IPS-NIHi11 (cell line): ENCODE measurements around the gene POLR1A.

Experiments
- DNase-seq: peaks from one replicate; pipeline ENCODE4 v3.0.0; 2012; ENCODE audit warnings: mixed read lengths, low spot score

The POLR1A gene

DNA sequence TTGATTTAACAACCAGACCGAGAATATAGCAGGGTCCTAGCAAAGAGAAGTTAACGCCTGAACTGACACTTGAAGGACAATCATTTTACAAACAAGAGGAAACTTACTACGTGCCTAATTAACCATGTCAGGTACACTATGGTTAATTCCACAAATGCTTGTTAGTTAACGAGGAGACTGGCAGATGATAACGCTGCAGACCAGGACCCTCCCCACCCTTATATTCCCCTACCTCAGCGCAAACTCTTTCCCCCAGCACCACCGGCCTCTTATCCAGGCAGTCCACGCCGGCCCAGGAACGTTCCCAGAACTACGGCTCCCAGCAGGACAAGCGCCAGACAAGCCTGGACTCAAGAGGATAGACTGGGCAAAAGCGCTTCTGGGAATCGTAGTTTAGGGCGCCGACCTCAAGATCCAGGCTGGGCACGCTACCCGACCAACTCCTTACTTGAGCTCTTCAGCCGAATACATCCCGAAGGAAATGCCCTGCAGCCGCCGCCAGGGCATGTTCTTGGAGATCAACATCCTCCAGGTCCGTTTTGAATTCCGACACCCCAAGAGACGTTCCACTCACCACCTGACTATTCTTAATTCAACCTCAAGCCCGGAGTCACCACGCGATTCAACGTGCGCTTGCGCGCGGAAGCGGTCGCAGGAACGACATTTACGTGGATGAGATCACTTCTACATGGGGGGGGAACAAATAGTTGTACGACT is at the start of gene POLR1A:
TSS of gene POLR1A (minus strand) at position 635 of the 717 bp plus-strand sequence. CDS start at position 525, 110 bp downstream.
- peak; percentile 82 for DNase-seq

DNA sequence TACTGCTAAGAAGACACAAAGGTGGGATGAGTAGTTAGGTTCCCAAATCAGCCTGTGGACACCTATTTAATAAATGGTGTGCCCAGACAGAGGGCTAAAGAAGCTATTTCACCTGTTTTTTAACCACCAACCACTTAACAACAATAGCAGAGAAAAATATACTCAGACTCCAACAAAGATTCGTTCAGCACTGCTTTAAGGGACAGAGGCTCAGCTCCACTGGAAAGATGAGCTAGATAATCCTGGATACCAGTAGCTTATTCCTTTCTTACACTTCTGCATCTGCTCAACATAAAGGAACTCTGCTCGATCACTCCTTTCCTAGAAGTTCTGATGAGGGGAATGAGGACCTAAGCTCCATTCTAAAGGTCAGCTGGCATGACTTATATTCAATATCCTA is 44.8 kb upstream of the POLR1A start:
- DNase-seq = no peak

DNA sequence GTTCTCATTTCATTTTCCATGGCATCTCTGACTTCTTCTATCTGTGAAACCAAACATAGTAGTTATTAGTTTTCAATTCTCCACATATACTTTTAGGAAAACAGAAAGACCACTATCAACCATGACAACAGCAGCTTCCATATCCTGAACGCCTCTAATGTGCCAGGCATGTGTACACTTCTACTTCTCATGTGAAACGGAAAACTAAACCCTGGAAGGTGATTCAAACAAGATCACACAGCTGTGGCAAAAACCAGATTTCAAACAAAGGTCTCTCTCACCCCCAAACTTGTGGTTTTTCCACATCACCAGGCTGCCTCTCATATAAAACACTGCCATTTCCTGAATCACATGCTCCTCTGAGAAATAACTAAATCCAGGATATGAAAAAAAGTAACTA is 42.1 kb upstream of the POLR1A start:
- DNase-seq = no peak

DNA sequence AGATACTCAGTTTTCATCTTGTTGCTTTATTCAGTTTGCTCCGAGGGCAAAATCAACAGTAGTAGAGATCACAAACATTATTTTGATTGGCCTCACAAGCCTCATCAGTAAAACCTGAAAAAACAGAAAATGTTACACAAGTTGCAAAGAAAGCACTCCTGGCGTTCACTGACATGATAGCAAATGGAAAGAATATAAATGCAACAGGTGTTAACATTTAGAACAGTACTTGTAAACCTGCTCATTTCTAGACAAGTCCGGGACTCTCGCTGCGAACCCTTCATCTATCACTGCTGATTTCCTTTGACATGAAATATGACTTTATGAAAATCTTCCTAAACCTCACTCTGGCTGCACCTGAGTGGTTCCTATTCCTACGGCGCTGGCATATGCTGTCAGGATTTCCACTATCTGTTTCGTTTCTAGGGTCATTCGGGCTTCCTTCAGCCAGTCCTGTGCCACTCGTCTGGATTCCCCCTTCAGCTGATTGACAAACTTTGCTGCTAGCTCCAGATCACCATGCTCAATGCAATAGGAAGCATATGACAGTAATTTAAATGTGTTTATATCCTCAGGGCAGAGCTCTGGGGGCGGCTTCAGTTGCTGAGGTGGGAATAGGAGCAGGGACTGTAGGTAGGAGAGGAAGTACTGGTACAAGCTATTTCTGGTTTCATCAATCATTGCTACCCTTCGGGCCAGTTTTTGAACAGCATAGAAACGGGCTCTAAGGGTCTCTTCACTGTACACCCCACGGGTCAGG is 38.4 kb upstream of the POLR1A start:
- no peak for DNase-seq

DNA sequence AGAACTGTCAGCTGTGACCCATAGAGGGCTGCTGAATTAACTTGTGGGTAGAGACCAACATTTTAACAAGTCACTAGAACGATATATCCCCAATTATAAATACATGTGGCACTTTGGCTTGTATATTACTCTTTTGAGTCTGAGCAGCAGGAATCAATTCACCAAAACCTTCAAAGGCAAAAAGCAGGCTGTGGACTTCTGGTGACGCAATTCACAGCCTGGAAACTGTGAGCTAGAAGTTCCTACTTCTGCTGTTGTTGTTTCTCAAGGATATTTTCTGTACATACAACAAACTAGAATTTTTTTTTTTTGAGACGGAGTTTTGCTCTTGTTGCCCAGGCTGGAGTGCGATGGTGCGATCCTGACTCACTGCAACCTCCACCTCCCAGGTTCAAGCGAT is 37.6 kb upstream of the POLR1A start:
- DNase-seq = no peak

DNA sequence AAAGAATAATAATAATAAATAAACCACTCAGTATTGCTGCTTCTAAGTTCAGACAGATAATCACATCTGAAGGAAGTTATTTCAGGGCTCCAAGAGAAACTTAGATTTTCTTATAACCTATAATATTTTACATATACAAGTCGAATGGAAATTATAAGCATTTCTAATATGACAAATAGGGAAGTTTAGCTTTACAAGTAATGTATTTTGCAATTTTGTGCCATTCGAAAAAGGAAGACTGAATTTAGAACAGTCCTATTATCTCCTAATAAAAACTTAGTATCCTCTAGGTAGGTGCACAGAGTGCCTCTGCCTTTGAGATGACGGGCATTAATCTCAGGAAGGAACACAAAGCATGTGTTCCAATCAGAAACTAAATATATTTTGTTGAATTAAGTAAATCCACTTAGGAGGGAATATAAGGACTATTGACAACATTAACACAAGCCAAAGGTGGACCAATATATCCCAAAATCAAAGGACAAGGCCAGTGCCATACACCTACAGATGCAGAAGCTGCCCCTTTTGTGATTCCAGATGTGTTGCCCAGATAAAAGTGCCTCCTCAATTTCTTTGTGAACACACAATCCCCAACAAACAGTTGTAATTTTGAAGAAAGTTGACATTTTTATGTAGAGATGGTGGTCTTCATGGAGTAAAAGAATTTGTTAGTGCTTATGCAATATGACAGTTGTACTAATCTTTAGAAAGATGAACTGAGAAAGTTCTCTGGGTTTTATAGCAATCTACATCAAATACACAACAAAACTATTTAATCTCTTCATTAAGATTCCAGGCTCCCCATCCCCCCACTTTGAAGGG is 37.0 kb upstream of the POLR1A start:
- no peak for DNase-seq

DNA sequence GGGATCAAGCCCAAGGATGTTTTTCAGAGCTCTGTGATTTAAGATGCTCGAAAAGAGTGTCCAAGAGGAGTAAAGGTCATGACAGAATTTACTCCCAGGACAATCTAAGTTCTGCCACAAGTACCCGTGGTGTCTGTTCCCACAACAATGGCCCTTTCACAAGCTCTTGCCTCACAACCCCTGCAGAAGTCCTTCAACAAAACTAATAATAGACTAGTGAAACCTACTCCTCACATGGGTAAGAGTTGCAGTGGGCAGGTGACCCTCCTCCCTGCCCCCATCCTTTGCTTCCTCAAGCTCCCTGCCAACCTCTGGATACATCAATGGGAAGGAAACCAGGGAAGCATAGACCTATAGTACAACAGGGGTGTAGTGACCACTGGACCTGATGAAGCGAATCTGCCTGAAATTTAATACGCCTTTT is 35.3 kb upstream of the POLR1A start:
- no peak for DNase-seq

DNA sequence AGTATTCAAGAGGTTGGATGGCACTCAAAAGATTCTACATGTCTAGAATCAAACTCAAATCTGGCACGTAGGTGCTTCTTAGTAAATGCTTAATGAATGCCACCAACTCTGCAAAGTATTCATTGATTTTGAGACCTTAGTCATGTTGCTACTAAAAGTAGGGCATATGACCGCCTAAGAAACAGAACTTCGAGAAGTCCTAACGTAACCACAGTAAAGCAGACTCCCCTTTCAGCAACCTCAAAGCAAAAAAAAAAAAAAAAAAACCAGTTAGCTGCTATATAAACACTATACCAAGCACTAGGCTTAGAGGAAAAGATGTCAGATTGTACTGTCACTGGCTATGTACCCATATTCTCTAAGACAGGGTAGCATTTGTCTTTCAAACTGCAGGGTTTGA is 34.3 kb upstream of the POLR1A start:
- no peak for DNase-seq

DNA sequence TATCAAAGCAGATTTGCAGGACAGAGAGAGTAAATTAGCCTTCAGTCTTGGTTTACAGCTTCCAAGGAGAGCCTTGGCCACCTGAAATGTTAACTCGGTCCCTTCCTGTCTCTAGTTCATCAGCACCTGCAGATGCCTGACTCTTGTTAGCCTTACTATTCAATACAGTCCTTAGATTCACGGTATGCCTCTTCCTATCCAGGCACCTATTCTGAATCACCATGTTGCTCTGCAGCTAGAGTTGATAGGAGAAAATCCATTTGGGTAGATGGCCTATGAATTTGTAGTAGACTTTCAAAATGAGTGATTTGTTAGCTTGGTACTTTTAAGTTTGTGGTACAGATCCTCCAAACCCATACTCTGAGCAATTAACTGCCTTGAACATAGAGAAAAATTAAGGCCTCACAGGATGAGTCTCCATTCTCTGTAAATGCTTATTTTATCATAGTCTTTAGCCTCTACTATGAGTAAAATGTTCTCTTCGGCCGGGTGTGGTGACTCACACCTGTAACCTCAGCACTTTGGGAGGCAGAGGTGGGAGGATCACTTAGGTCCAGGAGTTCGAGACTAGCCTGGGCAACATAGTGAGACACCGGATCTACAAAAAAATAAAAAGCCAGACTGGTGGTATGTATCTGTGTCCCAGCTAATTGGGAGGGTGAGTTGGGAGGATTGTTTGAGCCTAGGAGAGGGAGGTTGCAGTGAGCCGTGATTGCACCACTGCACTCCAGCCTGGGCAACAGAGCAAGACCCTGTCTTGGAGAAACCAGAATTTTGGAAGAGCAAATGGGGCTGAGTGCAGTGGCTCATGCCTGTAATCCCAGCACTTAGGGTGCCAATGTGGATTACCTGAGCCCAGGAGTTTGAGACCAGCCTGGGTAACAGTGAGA is 33.3 kb upstream of the POLR1A start:
- DNase-seq = no peak

DNA sequence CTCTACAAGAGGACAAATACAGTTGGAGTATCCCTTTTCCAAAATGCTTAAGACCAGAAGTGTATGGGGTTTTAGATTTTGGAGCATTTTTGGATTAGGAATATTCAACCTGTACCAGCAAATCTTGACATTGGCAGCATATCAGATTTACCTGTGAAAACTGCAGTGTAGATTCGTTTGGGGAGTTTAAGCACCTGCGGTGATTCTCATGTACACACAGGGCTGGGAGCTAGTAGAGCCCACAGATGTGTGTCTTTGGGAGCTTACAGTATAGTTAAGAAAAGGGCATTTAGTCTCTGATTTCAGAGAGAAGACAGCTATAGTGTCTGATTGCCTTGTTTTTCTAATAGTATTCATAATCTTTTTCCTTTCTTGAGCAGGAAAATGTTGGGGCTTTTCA is 30.5 kb upstream of the POLR1A start:
- DNase-seq = no peak

DNA sequence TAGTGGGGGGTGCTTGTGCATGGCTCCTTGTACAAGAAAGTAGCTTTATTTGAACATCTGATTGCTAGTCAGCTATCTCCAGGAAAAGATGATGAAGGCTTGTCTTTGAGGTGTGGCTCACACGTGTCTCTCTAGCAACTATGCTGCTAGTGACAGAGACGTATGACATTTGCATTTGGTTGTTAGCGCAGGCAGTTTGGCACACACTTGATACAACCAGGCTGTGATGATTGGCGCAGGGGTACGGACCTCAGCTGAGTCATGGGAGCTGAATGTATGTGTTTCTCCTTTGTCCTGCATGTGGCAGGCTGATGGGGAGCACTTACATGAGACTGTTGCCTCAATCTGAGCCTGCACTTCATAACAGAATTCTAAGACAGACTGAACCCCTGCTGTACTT is 30.0 kb upstream of the POLR1A start:
- no peak for DNase-seq

DNA sequence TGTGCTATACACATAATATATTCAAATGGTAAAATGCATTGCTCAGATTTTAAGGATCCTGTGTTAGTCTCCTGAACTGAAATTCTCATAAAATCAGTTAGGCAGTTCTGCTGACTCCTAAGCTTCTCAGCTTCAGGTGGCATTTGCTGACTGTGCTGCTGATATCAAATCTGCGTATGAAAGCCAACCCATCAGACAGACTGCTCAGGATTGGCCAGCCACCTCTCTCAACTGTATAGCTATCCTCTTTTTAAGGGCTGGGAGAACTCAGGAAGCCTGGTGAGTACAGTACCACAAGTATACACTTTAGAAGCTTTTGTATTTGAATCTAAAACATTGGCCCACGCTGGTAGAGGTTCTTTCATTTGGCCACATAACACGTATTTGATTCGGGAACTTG is 29.0 kb upstream of the POLR1A start:
- DNase-seq = no peak

DNA sequence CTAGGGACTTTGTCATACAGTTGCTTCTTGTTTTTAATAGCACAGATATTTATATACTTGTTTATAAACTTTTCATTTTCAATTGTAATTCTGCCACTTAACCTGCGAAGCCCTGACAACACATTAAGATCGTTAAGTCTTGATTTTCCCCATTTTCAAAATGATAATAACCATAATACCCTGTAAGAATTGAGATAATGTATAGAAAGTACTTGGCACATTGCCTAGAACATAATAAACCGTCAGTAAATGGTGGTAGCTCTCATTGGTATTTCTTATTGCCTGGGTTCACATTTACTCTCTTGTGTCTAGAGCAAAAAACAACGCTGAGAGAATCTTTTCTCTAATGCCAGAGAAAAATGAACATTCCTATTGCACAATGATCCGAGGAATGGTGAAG is 19.0 kb upstream of the POLR1A start:
- no peak for DNase-seq

DNA sequence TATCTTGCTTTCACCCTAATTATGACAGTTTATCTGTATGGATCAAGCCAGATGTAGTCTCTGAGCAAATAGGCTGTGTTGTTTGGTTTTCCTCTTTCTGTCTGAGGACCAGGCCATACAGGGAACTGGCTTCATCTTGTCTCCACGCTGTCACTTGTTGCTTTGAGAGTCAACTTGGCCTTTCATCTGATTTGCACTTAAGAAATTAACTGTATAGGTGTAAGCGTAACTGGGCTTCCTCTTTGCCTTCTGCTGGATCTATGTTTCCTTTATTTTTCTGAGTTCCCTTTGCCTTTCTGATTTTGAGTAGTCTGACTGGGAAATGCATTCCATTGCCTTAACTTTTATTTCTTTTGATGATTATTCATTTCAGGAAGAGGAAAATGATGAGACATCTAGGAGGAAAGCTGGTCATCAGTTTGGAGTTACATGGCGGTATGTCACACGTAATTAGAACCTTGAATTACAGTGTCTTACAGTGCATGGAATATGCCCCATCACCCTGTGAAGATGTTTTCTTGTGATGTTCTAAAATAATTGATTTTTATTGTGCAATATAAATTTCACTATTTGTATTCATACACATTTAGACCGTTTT is 17.7 kb upstream of the POLR1A start:
- no peak for DNase-seq

DNA sequence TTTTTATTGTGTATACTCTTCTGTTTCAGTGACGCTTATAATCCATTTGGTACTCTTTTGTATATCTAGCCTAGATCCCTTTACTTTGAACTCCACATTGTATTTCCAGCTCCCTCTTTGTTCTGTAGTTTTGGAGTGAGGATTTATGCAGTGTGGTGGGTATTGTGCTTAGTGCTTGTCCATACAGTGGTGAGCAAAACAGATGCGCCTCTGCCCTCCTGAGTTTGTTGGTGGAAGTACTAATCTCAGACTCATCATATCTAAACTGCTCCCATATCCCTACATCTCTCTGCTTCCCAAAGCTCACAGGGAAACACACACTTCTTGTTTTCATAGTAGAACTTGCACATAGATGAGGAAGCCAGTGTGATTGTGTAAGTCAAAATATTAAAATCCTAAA is 12.4 kb upstream of the POLR1A start:
- DNase-seq = no peak

DNA sequence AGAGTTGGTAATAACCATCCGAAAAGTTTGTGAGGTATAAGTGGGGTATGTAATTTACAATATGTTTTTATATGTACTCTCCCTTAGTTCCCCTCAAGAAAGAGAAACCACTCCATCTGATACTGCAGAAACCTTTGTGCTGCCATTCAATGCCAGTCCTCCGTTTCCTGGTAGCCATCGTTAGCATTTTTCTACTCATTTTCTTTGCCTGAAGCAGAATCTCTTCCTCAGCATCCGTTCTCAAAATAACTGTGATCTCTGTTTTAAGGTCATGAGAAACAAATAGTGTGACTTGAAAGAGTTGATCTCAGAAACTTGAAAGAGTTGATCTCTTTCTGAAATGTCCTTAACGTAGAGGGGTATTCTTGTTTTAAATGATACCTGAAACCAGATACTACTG is 1.3 kb upstream of the POLR1A start:
- DNase-seq = no peak

DNA sequence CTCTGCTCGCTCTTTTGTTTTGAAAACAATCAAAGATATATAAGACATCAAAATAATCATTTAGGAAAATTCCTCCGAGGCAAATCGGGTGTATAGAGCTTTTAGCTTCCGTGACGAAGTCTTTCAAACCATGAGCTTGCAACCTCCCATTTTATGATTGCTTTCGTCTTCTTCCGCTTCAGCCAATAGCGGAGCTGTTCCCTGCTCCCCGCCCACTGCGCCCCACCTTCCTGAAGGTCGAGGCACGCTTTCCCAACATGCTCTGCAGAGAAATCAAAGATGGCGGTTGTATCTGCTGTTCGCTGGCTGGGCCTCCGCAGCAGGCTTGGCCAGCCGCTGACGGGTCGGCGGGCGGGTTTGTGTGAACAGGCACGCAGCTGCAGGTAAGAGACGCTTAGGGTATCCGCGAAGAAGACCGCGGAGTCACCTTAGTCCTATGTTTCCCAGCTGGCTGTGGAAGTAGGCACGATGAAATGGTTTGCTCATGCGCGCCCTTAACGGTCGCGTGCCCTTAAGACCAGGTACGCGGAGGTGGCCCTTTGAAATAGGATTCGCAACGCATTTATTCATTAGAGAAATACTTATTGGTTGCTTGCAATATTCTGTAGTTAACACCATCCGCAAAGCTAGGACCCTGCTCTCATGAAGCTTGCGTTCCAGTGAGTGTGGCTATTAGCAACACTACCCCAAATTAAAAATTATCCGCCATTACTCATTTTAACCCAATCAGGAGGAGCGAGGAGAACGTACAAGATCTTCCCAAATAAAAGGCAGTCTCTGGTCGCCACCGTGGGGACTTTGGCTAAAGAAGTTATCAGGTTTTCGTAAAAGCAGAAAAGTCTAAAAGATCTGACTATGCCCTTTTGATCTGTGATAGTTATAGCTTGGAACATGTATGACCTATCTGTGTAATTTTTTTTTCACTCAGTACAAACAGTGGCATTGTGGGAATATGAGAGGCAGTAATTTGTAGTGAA is 571 bp upstream of the POLR1A start, which contains the start of gene PTCD3:
TSS of gene PTCD3 (plus strand) at position 267 of the 977 bp plus-strand sequence. CDS start at position 280, 13 bp downstream.
- peak; percentile 90 for DNase-seq

DNA sequence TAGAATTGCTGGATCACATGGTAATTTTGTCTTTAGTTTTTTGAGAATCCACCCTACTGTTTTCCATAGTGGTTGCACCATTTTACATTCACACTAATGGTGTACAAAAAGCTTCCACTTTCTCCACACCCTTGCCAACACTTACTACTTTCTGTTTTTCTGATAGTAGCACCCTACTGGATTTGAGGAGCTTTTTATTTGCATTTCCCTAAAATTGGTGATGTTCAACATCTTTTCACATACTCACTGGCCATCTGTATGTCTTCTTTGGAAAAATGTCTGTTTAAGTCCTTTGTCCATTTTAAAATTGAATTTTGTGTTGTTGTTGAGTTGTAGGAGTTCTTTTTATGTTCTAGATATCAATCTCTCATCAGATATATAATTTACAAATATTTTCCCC is 3.5 kb downstream of the POLR1A start:
- DNase-seq = no peak

DNA sequence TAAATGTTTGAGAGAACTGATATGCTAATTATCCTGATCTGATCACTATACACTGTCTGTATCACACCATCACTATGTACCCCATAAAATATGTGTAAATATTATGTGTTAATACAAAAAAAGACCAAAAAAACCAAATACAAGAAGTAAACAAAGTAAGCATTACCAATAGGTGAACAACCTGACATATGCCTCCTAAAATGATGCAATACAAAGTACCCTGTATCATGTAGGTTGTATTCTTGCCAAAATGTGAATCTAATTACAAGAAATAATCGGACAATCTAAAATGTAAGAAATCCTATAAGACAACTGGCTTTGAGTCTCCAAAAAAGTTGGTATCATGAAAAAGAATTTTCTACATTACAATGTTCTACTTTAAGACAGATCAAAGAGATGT is 7.8 kb downstream of the POLR1A start:
- no peak for DNase-seq
